OCI-LY7 (cell line): Measurements from ENCODE around the gene ZNF189. TPM values are rescaled to one million over a fixed set of nuclear protein-coding genes. Genes with fewer than 3 reads are reported as not detected.

Source experiments
- BruUV-seq: library from RNA; stranded (reverse); fragments of 400-500 nt; replicated peaks from 2 replicates; lab custom pipeline; 2021; lab: Mats Ljungman, UMichigan
- CTCF ChIA-PET: fragments of 300-600 bp; sonication (Branson Sonifier 250); formaldehyde crosslinking; loops from one replicate; lab custom pipeline; 2022; ENCODE audit warnings: antibody characterized with exemption; ENCODE audit not compliant: unreplicated experiment; lab: Charles Lee
- POLR2A ChIA-PET: fragments of 300-600 bp; sonication (Branson Sonifier 250); formaldehyde crosslinking; loops from one replicate; lab custom pipeline; 2022; ENCODE audit warnings: antibody characterized with exemption; lab: Charles Lee
- DNase-seq: peaks from one replicate; pipeline ENCODE4 v3.0.0-alpha.2; 2015; ENCODE audit warnings: low spot score
- H2AFZ ChIP-seq: fragments of 200-600 bp; sonication (generic), shearing (Covaris generic); 2 replicates; pipeline ENCODE4 v1.6.1; 2014; ENCODE audit warnings: mild to moderate bottlenecking, antibody characterized with exemption, low read length, moderate library complexity
- H3K27ac ChIP-seq: fragments of 200-600 bp; sonication (generic); 2 replicates; pipeline ENCODE4 v1.5.1; 2014; ENCODE audit warnings: mixed run types, low read depth, mild to moderate bottlenecking, moderate library complexity, low read length, inconsistent platforms; ENCODE audit not compliant: poor library complexity, severe bottlenecking
- H3K36me3 ChIP-seq: fragments of 200-600 bp; sonication (generic); 2 replicates; pipeline ENCODE4 v1.6.1; 2014; ENCODE audit warnings: mild to moderate bottlenecking, antibody characterized with exemption, low read length, moderate library complexity, mixed read lengths; ENCODE audit not compliant: insufficient read depth
- H3K4me1 ChIP-seq: fragments of 200-600 bp; sonication (generic); 2 replicates; pipeline ENCODE4 v1.5.1; 2014; ENCODE audit warnings: mild to moderate bottlenecking, low read length; ENCODE audit not compliant: insufficient read depth, poor library complexity, severe bottlenecking
- H3K4me2 ChIP-seq: fragments of 200-600 bp; sonication (generic); 2 replicates; pipeline ENCODE4 v1.6.1; 2014; ENCODE audit warnings: mild to moderate bottlenecking, low read length
- H3K4me3 ChIP-seq: fragments of 200-600 bp; sonication (generic); 2 replicates; pipeline ENCODE4 v1.5.1; 2014; ENCODE audit warnings: mild to moderate bottlenecking, low read depth, low read length; ENCODE audit not compliant: poor library complexity, severe bottlenecking
- H3K79me2 ChIP-seq: fragments of 200-600 bp; sonication (generic); 2 replicates; pipeline ENCODE4 v1.6.1; 2016; ENCODE audit warnings: low read depth, mild to moderate bottlenecking, low read length, moderate library complexity, mixed read lengths; ENCODE audit not compliant: insufficient read depth
- H3K9me2 ChIP-seq: fragments of 200-600 bp; sonication (generic); 2 replicates; pipeline ENCODE4 v1.6.1; 2016; ENCODE audit warnings: mild to moderate bottlenecking, low read length, mixed read lengths; ENCODE audit not compliant: insufficient read depth
- H3K9me3 ChIP-seq: fragments of 200-600 bp; sonication (generic); 2 replicates; pipeline ENCODE4 v1.6.1; 2014; ENCODE audit warnings: mild to moderate bottlenecking, mixed run types, low read length, mixed read lengths
- H4K20me1 ChIP-seq: fragments of 200-600 bp; sonication (generic); 2 replicates; pipeline ENCODE4 v1.6.1; 2014; ENCODE audit warnings: mild to moderate bottlenecking, antibody characterized with exemption, low read length, moderate library complexity, mixed read lengths; ENCODE audit not compliant: insufficient read depth
- CTCF ChIP-seq: fragments of 200-600 bp; sonication (generic); conservative IDR thresholded peaks from 2 replicates; pipeline ENCODE4 v1.5.1; 2014; ENCODE audit warnings: mild to moderate bottlenecking, antibody characterized with exemption, low read length, moderate library complexity, mixed read lengths
- EZH2phosphoT487 ChIP-seq: fragments of 200-600 bp; sonication (generic); IDR thresholded peaks from 2 replicates; pipeline ENCODE4 v1.6.1; 2018; ENCODE audit warnings: low read depth, borderline replicate concordance, mild to moderate bottlenecking, mixed run types, antibody characterized with exemption, low read length, moderate library complexity, mixed read lengths
- intact Hi-C: fragments of 100-400 bp; cut with micrococcal nuclease; formaldehyde crosslinking; loops from one replicate; pipeline ENCODE4 v1.10.0; 2022; ENCODE audit not compliant: unreplicated experiment
- total RNA-seq, 2 experiments: library from RNA; depleted of rRNA in 1 of 2; stranded (reverse); fragments of >200 nt in 1 of 2; shearing (Covaris generic) in 1 of 2; gene quantifications; 2 replicates each; pipeline ENCODE4 v1.2.3, GENCODE V29; 2014 to 2022

The ZNF189 gene
- total RNA-seq, 2 experiments from 2014 or later: 11.0 to 17.3 TPM

- POLR2A ChIA-PET: interaction anchor here (0.7 kb wide), 1 partner anchor 14 kb away, joined by 4 read pairs; no protein-coding TSS in a partner anchor
- BruUV-seq: no TSS peak
- no peak for DNase-seq
- no peak overlapping the region for H2AFZ ChIP-seq
- no peaks in the 10 kb centered on the region for H3K9me2 ChIP-seq
- H3K4me2 ChIP-seq: no peak overlapping the region
- H4K20me1 ChIP-seq: peaks cover 10% of the 10 kb centered on the region; the same call in 1 of the 2 replicates
- peaks cover 11% of the 10 kb centered on the region for H3K4me1 ChIP-seq
- H3K27ac ChIP-seq: no peak overlapping the region
- no peak for TF ChIP-seq CTCF
- no peak for TF ChIP-seq EZH2phosphoT487
- H3K4me3 ChIP-seq: no peak overlapping the region
- CTCF ChIA-PET: no interaction called here
- intact Hi-C loops: loop anchor here (5.0 kb wide), 1 partner anchor 138 kb away; the partner anchor contains the start of gene RNF20
- H3K36me3 ChIP-seq: peaks cover 74% of the 10 kb centered on the region
- H3K79me2 ChIP-seq: peaks cover 87% of the 10 kb centered on the region
- peaks cover 40% of the 10 kb centered on the region; the same call in 1 of the 2 replicates for H3K9me3 ChIP-seq
Observed at GRCh38 chr9:101394687-101395086, 4.0 kb upstream of the ZNF189 start.

GRCh38 chr9:101397746-101398067 is 944 bp upstream of the ZNF189 start:
- POLR2A ChIA-PET: interaction anchor here (1.6 kb wide), 1 partner anchor 140 kb away, joined by 5 read pairs; no protein-coding TSS in a partner anchor
- peaks cover 67% of the 10 kb centered on the region for H3K36me3 ChIP-seq
- intact Hi-C loops: loop anchor here (5.0 kb wide), 1 partner anchor 135 kb away; the partner anchor contains the start of gene RNF20

More at GRCh38 chr9:101397746-101398067, 944 bp upstream of the ZNF189 start:
- peaks cover 73% of the 10 kb centered on the region for H3K79me2 ChIP-seq
- H3K4me2 ChIP-seq: peak overlapping the region; percentile 100
- no peaks in the 10 kb centered on the region for H3K9me2 ChIP-seq
- H2AFZ ChIP-seq: peak overlapping the region; percentile 85; the same call in 1 of the 2 replicates
- H3K4me3 ChIP-seq: peak overlapping the region; percentile 95
- BruUV-seq: no TSS peak
- CTCF ChIA-PET: no interaction called here
- H3K27ac ChIP-seq: peak overlapping the region; percentile 54
- peaks cover 28% of the 10 kb centered on the region for H3K4me1 ChIP-seq
- no peak for DNase-seq
- no peak for TF ChIP-seq CTCF
- H3K9me3 ChIP-seq: peaks cover 35% of the 10 kb centered on the region; the same call in 1 of the 2 replicates
- peaks cover 5% of the 10 kb centered on the region; the same call in 1 of the 2 replicates for H4K20me1 ChIP-seq
